ENCODE measurements around the gene CSF2.

GRCh38 chr5:132089363-132089762, 15.8 kb downstream of the CSF2 start:
- TF ChIP-seq CTCF (IDR thresholded peaks at IDR 0.05; ENCODE audit: low read depth, low read length, poor library complexity, severe bottlenecking) (no peak), EZH2phosphoT487 (IDR thresholded peaks at IDR 0.05; ENCODE audit: borderline replicate concordance, low read length) (no peak)

Data from DOHH2 (cell line).